HL-60 (cell line): ENCODE measurements around the gene BTBD9.

Experiments
- CTCF ChIP-seq: IDR thresholded peaks from one replicate; pipeline ENCODE4 v1.5.1; 2011; ENCODE audit warnings: low read length, control low read depth, inconsistent platforms; ENCODE audit not compliant: insufficient read depth
- POLR2AphosphoS5 ChIP-seq: IDR thresholded peaks from 2 replicates; pipeline ENCODE4 v1.6.1; 2012; ENCODE audit warnings: low read depth

GRCh38 chr6:38498805-38499445 lies 140.8 kb downstream of the BTBD9 start:
- TF ChIP-seq POLR2AphosphoS5 (no peak), CTCF (no peak)
